HFFc6 (cell line): ENCODE data around the gene BCL2L2. TPM values are rescaled to one million over a fixed set of nuclear protein-coding genes. Genes with fewer than 3 reads are reported as not detected.
"Not testable (repeated sequence)": the region's sequence is repeated elsewhere in the genome, so short reads cannot be mapped to it uniquely, and the experiment has no call there.

ENCODE experiments used
- DNase-seq: peaks from one replicate; pipeline ENCODE4 v3.0.0-alpha.2; 2018
- H3K27ac Mint-ChIP-seq: 2 replicates; pipeline ENCODE4 v1.8.0; 2020; ENCODE audit warnings: mild to moderate bottlenecking, mixed read lengths
- H3K27me3 Mint-ChIP-seq: 2 replicates; pipeline ENCODE4 v1.8.0; 2021; ENCODE audit warnings: mild to moderate bottlenecking, moderate library complexity, mixed read lengths; ENCODE audit not compliant: insufficient read depth
- H3K36me3 Mint-ChIP-seq: 2 replicates; pipeline ENCODE4 v1.8.0; 2021; ENCODE audit warnings: low read depth, mixed read lengths
- H3K4me1 Mint-ChIP-seq: 2 replicates; pipeline ENCODE4 v1.8.0; 2020; ENCODE audit warnings: low read depth, mixed read lengths
- H3K4me3 Mint-ChIP-seq: 2 replicates; pipeline ENCODE4 v1.8.0; 2020; ENCODE audit warnings: mild to moderate bottlenecking, moderate library complexity, mixed read lengths
- H3K9me3 Mint-ChIP-seq: 2 replicates; pipeline ENCODE4 v1.8.0; 2020; ENCODE audit warnings: mild to moderate bottlenecking, mixed read lengths
- long read RNA-seq: library from polyadenylated mRNA; unstranded; transcript quantifications from one replicate; pipeline ENCODE4 v2.0.0, GENCODE V29; 2019
- total RNA-seq, 6 experiments: library from RNA; stranded (reverse); fragmentation: NEBNext Ultra II Directional; extraction: Animal tissue kit (Norgen Biotek cat#: 25700); gene quantifications; 2 replicates in 1 of 6; 3 replicates in 5 of 6; pipeline ENCODE4 v1.2.3, GENCODE V29; 2021
- TF ChIP-seq, protein P1 (sequence below): fragments of 200-600 bp; sonication (generic); IDR thresholded peaks from 2 replicates; pipeline ENCODE4 v1.5.0; 2021; ENCODE audit warnings: antibody characterized with exemption, mild to moderate bottlenecking

The BCL2L2 gene, protein sequence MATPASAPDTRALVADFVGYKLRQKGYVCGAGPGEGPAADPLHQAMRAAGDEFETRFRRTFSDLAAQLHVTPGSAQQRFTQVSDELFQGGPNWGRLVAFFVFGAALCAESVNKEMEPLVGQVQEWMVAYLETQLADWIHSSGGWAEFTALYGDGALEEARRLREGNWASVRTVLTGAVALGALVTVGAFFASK
- 10 to 100 TPM; 28.7 to 32.4 (median 31.1) TPM for total RNA-seq
- long read RNA-seq, partial matches to known transcripts: 0 of 4 reads
- long read RNA-seq, other reads (novel, unspliced or antisense): 3 of 4 reads

DNA sequence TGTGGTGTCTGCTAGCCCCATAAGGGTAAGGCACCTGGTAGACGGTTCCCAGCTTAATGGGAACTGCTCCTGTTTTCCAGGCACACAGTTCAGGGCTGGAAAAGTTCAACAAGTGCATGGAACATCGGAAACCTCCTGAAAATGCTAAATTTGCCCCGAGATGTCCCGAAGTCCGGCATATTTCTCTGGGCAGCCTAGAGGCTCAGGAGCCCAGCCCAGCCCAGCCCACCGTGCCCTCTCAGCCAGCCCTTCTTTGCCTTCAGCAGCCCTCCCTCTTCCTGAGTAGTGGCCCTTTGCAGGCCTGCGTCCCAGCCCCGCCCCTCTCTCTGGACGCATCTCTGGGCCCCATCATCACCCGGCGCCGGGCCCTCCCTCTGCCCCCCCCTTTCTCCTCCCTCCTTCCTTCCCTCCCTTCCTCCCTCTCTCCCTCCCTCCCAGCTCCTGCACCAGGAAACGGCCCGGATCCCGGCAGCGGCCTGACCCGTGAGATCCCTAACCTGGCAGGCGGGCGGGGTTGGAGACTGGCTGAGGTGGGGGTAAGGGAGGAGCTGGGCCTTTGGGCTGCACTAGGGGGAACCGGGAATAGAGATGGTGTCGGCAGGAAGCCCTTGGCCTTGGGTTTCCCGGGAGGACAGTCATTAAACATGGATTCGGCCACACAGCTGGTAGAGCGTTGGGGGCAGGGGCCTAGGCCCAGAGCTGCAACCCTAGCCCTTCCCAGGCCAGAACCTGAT is at the start of gene BCL2L2:
BCL2L2 (plus strand) TSS at position 422 of the 734 bp plus-strand sequence. CDS start 935 bp downstream, outside the sequence.
- Mint-ChIP-seq H3K9me3 (no peaks in the 10 kb centered on the region), H3K27me3 (no peaks in the 10 kb centered on the region; the same call in 1 of the 2 replicates), H3K36me3 (peaks cover 29% of the 10 kb centered on the region), H3K4me1 (peaks cover 44% of the 10 kb centered on the region), H3K4me3 (peak within 1 kb of the TSS; percentile 93), H3K27ac (peak within 1 kb of the TSS; percentile 82)
- TF ChIP-seq, protein P1, sequence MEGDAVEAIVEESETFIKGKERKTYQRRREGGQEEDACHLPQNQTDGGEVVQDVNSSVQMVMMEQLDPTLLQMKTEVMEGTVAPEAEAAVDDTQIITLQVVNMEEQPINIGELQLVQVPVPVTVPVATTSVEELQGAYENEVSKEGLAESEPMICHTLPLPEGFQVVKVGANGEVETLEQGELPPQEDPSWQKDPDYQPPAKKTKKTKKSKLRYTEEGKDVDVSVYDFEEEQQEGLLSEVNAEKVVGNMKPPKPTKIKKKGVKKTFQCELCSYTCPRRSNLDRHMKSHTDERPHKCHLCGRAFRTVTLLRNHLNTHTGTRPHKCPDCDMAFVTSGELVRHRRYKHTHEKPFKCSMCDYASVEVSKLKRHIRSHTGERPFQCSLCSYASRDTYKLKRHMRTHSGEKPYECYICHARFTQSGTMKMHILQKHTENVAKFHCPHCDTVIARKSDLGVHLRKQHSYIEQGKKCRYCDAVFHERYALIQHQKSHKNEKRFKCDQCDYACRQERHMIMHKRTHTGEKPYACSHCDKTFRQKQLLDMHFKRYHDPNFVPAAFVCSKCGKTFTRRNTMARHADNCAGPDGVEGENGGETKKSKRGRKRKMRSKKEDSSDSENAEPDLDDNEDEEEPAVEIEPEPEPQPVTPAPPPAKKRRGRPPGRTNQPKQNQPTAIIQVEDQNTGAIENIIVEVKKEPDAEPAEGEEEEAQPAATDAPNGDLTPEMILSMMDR: no peak
- peak; percentile 75 for DNase-seq

DNA sequence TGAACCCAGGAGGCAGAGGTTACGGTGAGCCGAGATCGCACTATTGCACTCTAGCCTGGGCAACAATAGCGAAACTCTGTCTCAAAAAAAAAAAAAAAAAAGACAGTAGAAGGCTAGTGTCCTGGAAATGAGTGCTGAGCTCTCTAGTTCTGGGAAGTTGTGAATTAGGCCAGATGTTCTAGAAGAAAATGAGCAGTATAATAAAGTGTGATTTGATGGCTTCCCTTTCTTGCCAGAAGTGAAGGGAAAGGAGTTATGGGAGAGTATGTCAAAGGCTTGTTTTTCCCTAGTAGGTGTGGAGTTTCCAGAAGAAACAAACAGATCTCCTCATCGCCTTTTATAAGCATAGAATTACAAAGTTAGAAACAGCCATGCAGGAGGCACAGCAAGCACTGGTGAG is 48.4 kb upstream of the BCL2L2 start:
- no peak overlapping the region for H3K4me3 Mint-ChIP-seq
- peaks cover 28% of the 10 kb centered on the region for H3K27me3 Mint-ChIP-seq
- no peaks in the 10 kb centered on the region for H3K4me1 Mint-ChIP-seq
- H3K36me3 Mint-ChIP-seq: no peaks in the 10 kb centered on the region
- TF ChIP-seq, protein P1: no peak
- DNase-seq: no peak
- H3K27ac Mint-ChIP-seq: no peak overlapping the region
- H3K9me3 Mint-ChIP-seq: no peaks in the 10 kb centered on the region

DNA sequence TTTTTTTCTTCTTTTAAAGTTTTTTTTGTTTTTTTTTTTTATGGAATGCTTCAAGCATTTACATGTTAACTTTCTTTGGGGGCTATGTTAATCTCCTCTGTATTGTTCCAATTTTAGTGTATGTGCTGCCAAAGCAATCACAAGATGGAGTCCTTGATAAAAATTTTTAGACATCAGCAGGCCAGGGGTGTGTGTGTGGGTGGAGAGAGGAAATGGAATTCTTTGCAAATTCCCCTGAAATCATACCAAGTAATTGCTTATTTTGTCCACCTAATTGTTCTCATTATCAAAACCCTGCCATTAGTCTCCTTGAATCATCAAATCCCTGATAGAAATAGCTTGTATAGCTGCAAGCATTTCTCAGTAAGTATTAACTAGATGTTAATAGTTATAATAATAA is 47.2 kb upstream of the BCL2L2 start:
- Mint-ChIP-seq H3K27ac (no peak overlapping the region), H3K4me3 (no peak overlapping the region), H3K4me1 (no peaks in the 10 kb centered on the region), H3K36me3 (no peaks in the 10 kb centered on the region), H3K27me3 (peaks cover 26% of the 10 kb centered on the region), H3K9me3 (no peaks in the 10 kb centered on the region)
- TF ChIP-seq, protein P1: no peak
- no peak for DNase-seq

DNA sequence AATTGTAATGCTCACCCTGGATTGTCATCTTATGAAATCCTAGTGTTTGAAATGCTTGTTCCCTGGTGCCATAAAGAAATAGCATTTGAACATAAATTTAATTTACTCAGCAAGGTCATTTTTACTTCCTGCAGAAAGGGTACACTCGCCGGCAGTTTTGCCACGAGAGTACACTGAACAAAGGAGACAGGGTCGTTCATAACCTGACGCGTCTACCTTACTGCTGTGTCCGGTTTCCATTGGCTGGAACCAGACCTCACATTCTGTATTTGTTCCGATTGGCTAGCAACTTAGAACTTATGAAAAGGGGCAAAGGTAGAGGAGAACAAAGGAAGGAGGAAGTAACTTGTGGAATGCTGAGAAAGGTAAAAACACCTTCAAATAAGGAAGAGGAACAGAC is 45.8 kb upstream of the BCL2L2 start:
- not testable (repeated sequence) for H3K4me3 Mint-ChIP-seq, H3K9me3 Mint-ChIP-seq, H3K27ac Mint-ChIP-seq, H3K36me3 Mint-ChIP-seq, H3K4me1 Mint-ChIP-seq, DNase-seq
- H3K27me3 Mint-ChIP-seq: peaks cover 28% of the 10 kb centered on the region

DNA sequence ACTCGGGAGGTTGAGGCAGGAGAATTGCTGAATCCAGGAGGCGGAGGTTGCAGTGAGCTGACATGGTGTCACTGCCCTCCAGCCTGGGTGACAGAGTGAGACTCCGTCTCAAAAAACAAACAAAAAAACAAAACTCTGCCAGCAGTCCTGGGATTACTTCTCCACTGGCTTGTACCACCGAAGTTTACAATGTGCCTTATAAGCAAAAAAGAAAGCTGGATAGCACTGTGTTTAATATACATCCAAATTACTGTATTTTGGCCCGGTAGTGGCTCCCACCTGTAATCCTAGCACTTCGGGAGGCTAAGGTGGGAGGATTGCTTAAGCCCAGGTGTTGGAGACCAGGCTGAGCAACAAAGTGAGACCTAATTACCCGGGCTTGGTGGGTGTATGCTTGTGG is 37.4 kb upstream of the BCL2L2 start:
- Mint-ChIP-seq H3K27ac (no peak overlapping the region), H3K27me3 (peaks cover 15% of the 10 kb centered on the region)

More for the DNA sequence above, 37.4 kb upstream of the BCL2L2 start:
- H3K36me3 Mint-ChIP-seq: no peaks in the 10 kb centered on the region
- TF ChIP-seq, protein P1: no peak
- no peak for DNase-seq
- H3K4me3 Mint-ChIP-seq: no peak overlapping the region
- no peaks in the 10 kb centered on the region for H3K4me1 Mint-ChIP-seq
- no peaks in the 10 kb centered on the region for H3K9me3 Mint-ChIP-seq
